ENCODE measurements around the gene ILKAP. TPM values are rescaled to one million over a fixed set of nuclear protein-coding genes. Genes with fewer than 3 reads are reported as not detected.

ILKAP gene
- total RNA-seq (20.4 and 25.9 TPM in 2 replicates), polyA plus RNA-seq (36.6 and 37.5 TPM in 2 replicates)

GRCh38 chr2:238203094-238203972 lies at the start of gene ILKAP:
ILKAP (minus strand) TSS chr2:238203695; CDS start chr2:238203553, 142 bp downstream.
- peak; percentile 96 for DNase-seq (ENCODE audit: low spot score)
- H3K27ac ChIP-seq: peak within 1 kb of the TSS; percentile 96
- H3K79me2 ChIP-seq: peaks cover 47% of the 10 kb centered on the region
- H3K36me3 ChIP-seq (replicated peaks; ENCODE audit: insufficient read depth, low read depth): no peaks in the 10 kb centered on the region
- H3K4me3 ChIP-seq: peak within 1 kb of the TSS; percentile 93
- TF ChIP-seq EZH2phosphoT487 (IDR thresholded peaks at IDR 0.05; ENCODE audit: low read depth, severe bottlenecking, unreplicated experiment) (no peak), CTCF (IDR thresholded peaks at IDR 0.05; ENCODE audit: poor library complexity) (peak; percentile 2)
- H3K9me3 ChIP-seq (ENCODE audit: low read depth): no peaks in the 10 kb centered on the region
- under 1% methylated on average over 43 of the region's 126 CpGs for WGBS (ENCODE audit: low lambda C conversion rate, missing lambda C conversion rate)
- peak within 1 kb of the TSS; percentile 95 for H2AFZ ChIP-seq
- peak within 1 kb of the TSS; percentile 98 for H3K4me2 ChIP-seq
- no peaks in the 10 kb centered on the region for H3K27me3 ChIP-seq
- H4K20me1 ChIP-seq (ENCODE audit: insufficient read depth, poor library complexity, severe bottlenecking): peaks cover 45% of the 10 kb centered on the region
- no peaks in the 10 kb centered on the region for H3K9me2 ChIP-seq (replicated peaks; ENCODE audit: insufficient read depth)
- peaks cover 8% of the 10 kb centered on the region for H3K4me1 ChIP-seq (ENCODE audit: insufficient read depth)

GRCh38 chr2:238252766-238253630 lies 49.5 kb upstream of the ILKAP start:
- no peaks in the 10 kb centered on the region for H4K20me1 ChIP-seq (ENCODE audit: insufficient read depth, poor library complexity, severe bottlenecking)
- H2AFZ ChIP-seq: no peak overlapping the region
- DNase-seq (ENCODE audit: low spot score): no peak
- H3K4me2 ChIP-seq: no peak overlapping the region
- no peaks in the 10 kb centered on the region for H3K9me2 ChIP-seq (replicated peaks; ENCODE audit: insufficient read depth)
- H3K27ac ChIP-seq: no peak overlapping the region
- 97% methylated on average over 35 of the region's 35 CpGs for WGBS (ENCODE audit: low lambda C conversion rate, missing lambda C conversion rate)
- no peaks in the 10 kb centered on the region for H3K79me2 ChIP-seq
- no peaks in the 10 kb centered on the region for H3K4me1 ChIP-seq (ENCODE audit: insufficient read depth)
- TF ChIP-seq CTCF (IDR thresholded peaks at IDR 0.05; ENCODE audit: poor library complexity) (no peak), EZH2 (IDR thresholded peaks at IDR 0.05; ENCODE audit: borderline replicate concordance) (no peak), EZH2phosphoT487 (IDR thresholded peaks at IDR 0.05; ENCODE audit: low read depth, severe bottlenecking, unreplicated experiment) (no peak)
- H3K27me3 ChIP-seq: no peaks in the 10 kb centered on the region
- H3K36me3 ChIP-seq (replicated peaks; ENCODE audit: insufficient read depth, low read depth): no peaks in the 10 kb centered on the region
- no peaks in the 10 kb centered on the region for H3K9me3 ChIP-seq (ENCODE audit: low read depth)
- H3K4me3 ChIP-seq: no peak overlapping the region

- Histone ChIP-seq H3K9me3 (ENCODE audit: low read depth) (no peaks in the 10 kb centered on the region), H3K27me3 (no peaks in the 10 kb centered on the region), H3K36me3 (replicated peaks; ENCODE audit: insufficient read depth, low read depth) (no peaks in the 10 kb centered on the region), H3K79me2 (no peaks in the 10 kb centered on the region), H3K27ac (no peak overlapping the region), H3K4me2 (no peak overlapping the region), H3K4me3 (no peak overlapping the region), H2AFZ (no peak overlapping the region), H4K20me1 (ENCODE audit: insufficient read depth, poor library complexity, severe bottlenecking) (no peaks in the 10 kb centered on the region), H3K9me2 (replicated peaks; ENCODE audit: insufficient read depth) (no peaks in the 10 kb centered on the region), H3K4me1 (ENCODE audit: insufficient read depth) (no peaks in the 10 kb centered on the region)
- 89% methylated on average over 11 of the region's 11 CpGs for WGBS (ENCODE audit: low lambda C conversion rate, missing lambda C conversion rate)
- TF ChIP-seq CTCF (IDR thresholded peaks at IDR 0.05; ENCODE audit: poor library complexity) (no peak), EZH2phosphoT487 (IDR thresholded peaks at IDR 0.05; ENCODE audit: low read depth, severe bottlenecking, unreplicated experiment) (no peak), EZH2 (IDR thresholded peaks at IDR 0.05; ENCODE audit: borderline replicate concordance) (no peak)
- no peak for DNase-seq (ENCODE audit: low spot score)
Observed at GRCh38 chr2:238251986-238252385, 48.5 kb upstream of the ILKAP start.
